Loucy (cell line): ENCODE measurements around the gene DNAH9.

Source experiments
- CTCF ChIP-seq: fragments of 200-600 bp; sonication (generic); conservative IDR thresholded peaks from 2 replicates; pipeline ENCODE4 v1.5.1; 2014; ENCODE audit warnings: mild to moderate bottlenecking, antibody characterized with exemption, low read length
- EZH2phosphoT487 ChIP-seq: fragments of 200-600 bp; IDR thresholded peaks from 2 replicates; pipeline ENCODE4 v1.6.1; 2018; ENCODE audit warnings: antibody characterized with exemption, mild to moderate bottlenecking, moderate library complexity, borderline replicate concordance

GRCh38 chr17:11986179-11986941 lies 388.1 kb downstream of the DNAH9 start:
- TF ChIP-seq EZH2phosphoT487 (no peak), CTCF (no peak)
